Measurements from ENCODE around the gene GNA12. TPM values are rescaled to one million over a fixed set of nuclear protein-coding genes. Genes with fewer than 3 reads are reported as not detected.

The GNA12 gene
- total and polyA plus RNA-seq, 2 experiments from 2014 or later, result 11.2 to 13.8 TPM

GRCh38 chr7:2686101-2686500, 158.0 kb downstream of the GNA12 start:
- Histone ChIP-seq H3K4me2 (ENCODE audit: unreplicated experiment) (no peak overlapping the region), H3K27me3 (replicated peaks; ENCODE audit: insufficient read depth) (no peaks in the 10 kb centered on the region), H3K9ac (no peak overlapping the region), H3K79me2 (ENCODE audit: insufficient read depth) (no peaks in the 10 kb centered on the region), H3K27ac (no peak overlapping the region), H3K9me2 (ENCODE audit: insufficient read depth) (no peaks in the 10 kb centered on the region), H3K36me3 (ENCODE audit: low read depth) (no peaks in the 10 kb centered on the region), H3K4me1 (ENCODE audit: insufficient read depth) (peaks cover 4% of the 10 kb centered on the region; the same call in 1 of the 2 replicates), H3F3A (ENCODE audit: insufficient read depth) (peaks cover 6% of the 10 kb centered on the region; the same call in 1 of the 2 replicates), H4K20me1 (ENCODE audit: insufficient read depth) (no peaks in the 10 kb centered on the region), H2AFZ (no peak overlapping the region), H3K4me3 (no peak overlapping the region), H3K9me3 (ENCODE audit: low read depth) (no peaks in the 10 kb centered on the region)
- DNase-seq, result no peak
- in situ Hi-C loops (cut with MboI), result loop anchor here (25.0 kb wide), 1 partner anchor 224 kb away; no protein-coding TSS in a partner anchor
- 90 to 91% methylated on average over 14 of the region's 14 CpGs for WGBS, 2 experiments (ENCODE audit: low coverage in 1 of 2, low lambda C conversion rate in 2 of 2, missing lambda C conversion rate in 2 of 2)
- no peak for TF ChIP-seq EZH2phosphoT487 (IDR thresholded peaks at IDR 0.05; ENCODE audit: insufficient read depth, low read depth)
- TF ChIP-seq EZH2 (IDR thresholded peaks at IDR 0.05; ENCODE audit: insufficient read depth, poor library complexity, severe bottlenecking), result no peak

GRCh38 chr7:2684501-2684900, 159.6 kb downstream of the GNA12 start:
- Histone ChIP-seq H4K20me1 (ENCODE audit: insufficient read depth) (no peaks in the 10 kb centered on the region), H3K9me2 (ENCODE audit: insufficient read depth) (no peaks in the 10 kb centered on the region), H3F3A (ENCODE audit: insufficient read depth) (peaks cover 6% of the 10 kb centered on the region; the same call in 1 of the 2 replicates), H3K27me3 (replicated peaks; ENCODE audit: insufficient read depth) (no peaks in the 10 kb centered on the region), H3K4me3 (no peak overlapping the region), H3K27ac (no peak overlapping the region), H3K79me2 (ENCODE audit: insufficient read depth) (no peaks in the 10 kb centered on the region), H3K36me3 (ENCODE audit: low read depth) (no peaks in the 10 kb centered on the region), H2AFZ (no peak overlapping the region), H3K9me3 (ENCODE audit: low read depth) (no peaks in the 10 kb centered on the region), H3K4me2 (ENCODE audit: unreplicated experiment) (no peak overlapping the region), H3K4me1 (ENCODE audit: insufficient read depth) (peaks cover 4% of the 10 kb centered on the region; the same call in 1 of the 2 replicates), H3K9ac (no peak overlapping the region)
- TF ChIP-seq EZH2 (IDR thresholded peaks at IDR 0.05; ENCODE audit: insufficient read depth, poor library complexity, severe bottlenecking) (no peak), EZH2phosphoT487 (IDR thresholded peaks at IDR 0.05; ENCODE audit: insufficient read depth, low read depth) (no peak)
- no peak for DNase-seq
- WGBS, 2 experiments (ENCODE audit: low coverage in 1 of 2, low lambda C conversion rate in 2 of 2, missing lambda C conversion rate in 2 of 2), result 83 to 87% methylated on average over 10 to 11 of the region's 11 CpGs
- in situ Hi-C loops (cut with MboI), result loop anchor here (25.0 kb wide), 1 partner anchor 222 kb away; no protein-coding TSS in a partner anchor

- no peaks in the 10 kb centered on the region for H3K27me3 ChIP-seq (replicated peaks; ENCODE audit: insufficient read depth)
- H3F3A ChIP-seq (ENCODE audit: insufficient read depth), result no peaks in the 10 kb centered on the region
- TF ChIP-seq EZH2phosphoT487 (IDR thresholded peaks at IDR 0.05; ENCODE audit: insufficient read depth, low read depth), result no peak
- no peak for TF ChIP-seq EZH2 (IDR thresholded peaks at IDR 0.05; ENCODE audit: insufficient read depth, poor library complexity, severe bottlenecking)
- H3K4me1 ChIP-seq (ENCODE audit: insufficient read depth), result no peaks in the 10 kb centered on the region
- H3K4me2 ChIP-seq (ENCODE audit: unreplicated experiment), result no peak overlapping the region
- no peaks in the 10 kb centered on the region for H3K79me2 ChIP-seq (ENCODE audit: insufficient read depth)
- H4K20me1 ChIP-seq (ENCODE audit: insufficient read depth), result no peaks in the 10 kb centered on the region
- H3K4me3 ChIP-seq, result no peak overlapping the region
- no peak overlapping the region for H2AFZ ChIP-seq
- H3K9me3 ChIP-seq (ENCODE audit: low read depth), result no peaks in the 10 kb centered on the region
- no peak overlapping the region for H3K27ac ChIP-seq
- DNase-seq, result no peak
- in situ Hi-C loops (cut with MboI), result loop anchor here (25.0 kb wide), 1 partner anchor 220 kb away; no protein-coding TSS in a partner anchor
- 60 to 61% methylated on average over 17 to 27 of the region's 27 CpGs for WGBS, 2 experiments (ENCODE audit: low coverage in 1 of 2, low lambda C conversion rate in 2 of 2, missing lambda C conversion rate in 2 of 2)
- no peaks in the 10 kb centered on the region for H3K9me2 ChIP-seq (ENCODE audit: insufficient read depth)
- no peaks in the 10 kb centered on the region for H3K36me3 ChIP-seq (ENCODE audit: low read depth)
- no peak overlapping the region for H3K9ac ChIP-seq
These were observed 161.9 kb downstream of the GNA12 start for GRCh38 chr7:2681929-2682799.

- Histone ChIP-seq H3K4me3 (no peak overlapping the region), H3K27ac (no peak overlapping the region), H4K20me1 (ENCODE audit: insufficient read depth) (no peaks in the 10 kb centered on the region), H3K9me2 (ENCODE audit: insufficient read depth) (no peaks in the 10 kb centered on the region), H3K79me2 (ENCODE audit: insufficient read depth) (no peaks in the 10 kb centered on the region), H3F3A (ENCODE audit: insufficient read depth) (no peaks in the 10 kb centered on the region), H3K27me3 (replicated peaks; ENCODE audit: insufficient read depth) (no peaks in the 10 kb centered on the region), H3K9me3 (ENCODE audit: low read depth) (no peaks in the 10 kb centered on the region), H3K36me3 (ENCODE audit: low read depth) (no peaks in the 10 kb centered on the region), H2AFZ (no peak overlapping the region), H3K4me2 (ENCODE audit: unreplicated experiment) (no peak overlapping the region), H3K4me1 (ENCODE audit: insufficient read depth) (no peaks in the 10 kb centered on the region), H3K9ac (no peak overlapping the region)
- DNase-seq, result peak; percentile 88
- WGBS, 2 experiments (ENCODE audit: low coverage in 1 of 2, low lambda C conversion rate in 2 of 2, missing lambda C conversion rate in 2 of 2), result 11 to 17% methylated on average over 27 of the region's 27 CpGs
- in situ Hi-C loops (cut with MboI), result loop anchor here (25.0 kb wide), 1 partner anchor 219 kb away; no protein-coding TSS in a partner anchor
- TF ChIP-seq EZH2phosphoT487 (IDR thresholded peaks at IDR 0.05; ENCODE audit: insufficient read depth, low read depth) (no peak), EZH2 (IDR thresholded peaks at IDR 0.05; ENCODE audit: insufficient read depth, poor library complexity, severe bottlenecking) (no peak)
These were observed 163.2 kb downstream of the GNA12 start for GRCh38 chr7:2680792-2681490.

Measured in GM23248 (cell line).